SK-N-SH (cell line): Measurements from ENCODE around the gene FGFRL1. TPM values are rescaled to one million over a fixed set of nuclear protein-coding genes. Genes with fewer than 3 reads are reported as not detected.

Experiments
- CTCF ChIA-PET: fragments of 300-600, 350-600 bp; formaldehyde crosslinking; extraction: SDS; loops from one replicate; lab custom pipeline; 2021; lab: Yijun Ruan, JAX
- POLR2A ChIA-PET: fragments of 350-600 bp; sonication (Branson Sonifier 250); formaldehyde crosslinking; extraction: SDS; loops from one replicate; lab custom pipeline; 2020; ENCODE audit warnings: antibody characterized with exemption, inconsistent platforms; lab: Yijun Ruan, JAX
- DNase-seq: peaks from one replicate; pipeline ENCODE4 v3.0.0; 2012
- H2AFZ ChIP-seq: fragments of 200-600 bp; sonication (generic); 2 replicates; pipeline ENCODE4 v1.8.1; 2016; ENCODE audit warnings: antibody characterized with exemption, mild to moderate bottlenecking, low read depth
- H3F3A ChIP-seq: fragments of 200-600 bp; sonication (generic); replicated peaks from 2 replicates; pipeline ENCODE3; 2016; ENCODE audit warnings: antibody characterized with exemption, mild to moderate bottlenecking; ENCODE audit not compliant: insufficient read depth
- H3K27ac ChIP-seq, 2 experiments: fragments of 200-500 bp in 1 of 2; fragments of 200-600 bp in 1 of 2; sonication (Bioruptor generic) in 1 of 2; sonication (generic), shearing (Covaris generic) in 1 of 2; 2 replicates each; pipeline versions ENCODE4 v1.5.1 to v1.6.1; 2014 to 2016; ENCODE audit warnings: low read depth in 2 of 2, inconsistent platforms in 1 of 2, low read length in 1 of 2, mild to moderate bottlenecking in 1 of 2, mixed read lengths in 1 of 2
- H3K27me3 ChIP-seq: fragments of 200-600 bp; sonication (generic), shearing (Covaris generic); 2 replicates; pipeline ENCODE4 v1.6.1; 2016; ENCODE audit warnings: mixed run types; ENCODE audit not compliant: insufficient read depth
- H3K36me3 ChIP-seq, 2 experiments: fragments of 200-500 bp in 1 of 2; fragments of 200-600 bp in 1 of 2; sonication (Bioruptor generic) in 1 of 2; sonication (generic) in 1 of 2; replicated peaks in 1 of 2; 2 replicates each; pipeline versions ENCODE3 to v1.5.1; 2014 to 2016; ENCODE audit warnings: low read length in 1 of 2, mild to moderate bottlenecking in 1 of 2; ENCODE audit not compliant: insufficient read depth in 2 of 2, control insufficient read depth in 1 of 2
- H3K4me1 ChIP-seq, 2 experiments: fragments of 200-500 bp in 1 of 2; fragments of 200-600 bp in 1 of 2; sonication (Bioruptor generic) in 1 of 2; sonication (generic), shearing (Covaris generic) in 1 of 2; 2 replicates each; pipeline versions ENCODE4 v1.5.1 to v1.6.1; 2014 to 2016; ENCODE audit warnings: low read depth in 1 of 2, low read length in 1 of 2, mixed run types in 1 of 2; ENCODE audit not compliant: insufficient read depth in 2 of 2, control insufficient read depth in 1 of 2
- H3K4me2 ChIP-seq: fragments of 200-600 bp; sonication (generic), shearing (Covaris generic); 2 replicates; pipeline ENCODE4 v1.6.1; 2017; ENCODE audit warnings: mixed run types
- H3K4me3 ChIP-seq, 2 experiments: fragments of 200-500 bp in 1 of 2; fragments of 200-600 bp in 1 of 2; sonication (Bioruptor generic) in 1 of 2; sonication (generic), shearing (Covaris generic) in 1 of 2; 2 replicates each; pipeline versions ENCODE4 v1.5.1 to v1.8.1; 2014 to 2016; ENCODE audit warnings: low read depth in 2 of 2, inconsistent platforms in 1 of 2, low read length in 1 of 2, mild to moderate bottlenecking in 1 of 2, mixed read lengths in 1 of 2, moderate library complexity in 1 of 2
- H3K79me2 ChIP-seq: fragments of 200-600 bp; sonication (generic); 2 replicates; pipeline ENCODE4 v1.8.1; 2017; ENCODE audit warnings: mild to moderate bottlenecking; ENCODE audit not compliant: insufficient read depth
- H3K9ac ChIP-seq: fragments of 200-600 bp; sonication (generic); 2 replicates; pipeline ENCODE4 v1.6.1; 2017; ENCODE audit warnings: mixed run types
- H3K9me2 ChIP-seq: fragments of 200-600 bp; sonication (generic); 2 replicates; pipeline ENCODE4 v1.6.1; 2017; ENCODE audit warnings: mixed run types
- H3K9me3 ChIP-seq: fragments of 200-600 bp; sonication (generic); 2 replicates; pipeline ENCODE4 v1.6.1; 2017; ENCODE audit warnings: mixed run types, mild to moderate bottlenecking, moderate library complexity
- H4K20me1 ChIP-seq: fragments of 200-600 bp; sonication (generic); 2 replicates; pipeline ENCODE4 v1.6.1; 2017; ENCODE audit warnings: mild to moderate bottlenecking, mixed run types; ENCODE audit not compliant: insufficient read depth
- EP300 ChIP-seq, 2 experiments: IDR thresholded peaks; 2 replicates each; pipeline versions ENCODE4 v1.4.0 to v1.6.1; 2012; ENCODE audit warnings: borderline replicate concordance in 1 of 2, low read depth in 1 of 2, low read length in 1 of 2
- FOSL2 ChIP-seq: IDR thresholded peaks from 2 replicates; pipeline ENCODE4 v1.4.0; 2012; ENCODE audit warnings: low read depth, mild to moderate bottlenecking, moderate library complexity, borderline replicate concordance
- FOXJ3 ChIP-seq: sonication (generic); formaldehyde crosslinking; IDR thresholded peaks from 2 replicates; pipeline ENCODE4 v1.5.1; 2020; ENCODE audit warnings: mild to moderate bottlenecking, missing genetic modification reagents
- JUND ChIP-seq: IDR thresholded peaks from 2 replicates; pipeline ENCODE4 v1.4.0; 2012
- REST ChIP-seq: IDR thresholded peaks from 2 replicates; pipeline ENCODE4 v1.6.1; 2012; ENCODE audit warnings: mild to moderate bottlenecking, low read depth, low read length, moderate library complexity
- RFX5 ChIP-seq: IDR thresholded peaks from 2 replicates; pipeline ENCODE4 v1.6.1; 2012; ENCODE audit warnings: mild to moderate bottlenecking, improper control_type of control experiment, low read length
- SMC3 ChIP-seq: IDR thresholded peaks from 2 replicates; pipeline ENCODE4 v1.6.1; 2012; ENCODE audit warnings: low read depth, low read length, improper control_type of control experiment
- YY1 ChIP-seq: IDR thresholded peaks from 2 replicates; pipeline ENCODE4 v1.4.0; 2012; ENCODE audit warnings: low read depth, mild to moderate bottlenecking
- WGBS: methylation state at CpG from one replicate; pipeline ENCODE4 v1.1.6; 2017; ENCODE audit warnings: low lambda C conversion rate; 5-methylcytosine and 5-hydroxymethylcytosine counted together
- polyA plus RNA-seq, 3 experiments: library from polyadenylated mRNA; depleted of rRNA; stranded (reverse); fragments of >200 nt; gene quantifications; 2 replicates each; pipeline ENCODE4 v1.2.3, GENCODE V29; 2012

Gene FGFRL1
- polyA plus RNA-seq, 1 of the 3 experiments (the other 2 are of a cell fraction), result 22.5 TPM

GRCh38 chr4:1075225-1075624 lies 63.8 kb downstream of the FGFRL1 start:
- ChIA-PET CTCF (interaction anchor here (1.0 to 1.1 kb wide), 2 partner anchors 19 to 92 kb away, joined by 3 to 4 read pairs; no protein-coding TSS in a partner anchor), POLR2A (no interaction called here)
- no peaks in the 10 kb centered on the region for H3K79me2 ChIP-seq
- 47% methylated on average over 7 of the region's 7 CpGs for WGBS
- H4K20me1 ChIP-seq, result no peaks in the 10 kb centered on the region
- H3K36me3 ChIP-seq, result no peaks in the 10 kb centered on the region
- H3K27ac ChIP-seq, result no peak overlapping the region
- H2AFZ ChIP-seq, result no peak overlapping the region
- no peaks in the 10 kb centered on the region for H3K4me1 ChIP-seq
- no peak overlapping the region for H3K4me3 ChIP-seq
- H3K9ac ChIP-seq, result no peak overlapping the region
- H3F3A ChIP-seq, result peaks cover 6% of the 10 kb centered on the region
- H3K27me3 ChIP-seq, result peaks cover 39% of the 10 kb centered on the region
- H3K9me3 ChIP-seq, result peaks cover 6% of the 10 kb centered on the region; the same call in 1 of the 2 replicates
- no peak overlapping the region for H3K4me2 ChIP-seq
- no peak for TF ChIP-seq REST
- TF ChIP-seq RFX5, result no peak
- no peak for TF ChIP-seq SMC3
- TF ChIP-seq EP300 (IDR thresholded peaks at IDR 0.05; ENCODE audit: borderline replicate concordance in 1 of 2, low read depth in 1 of 2, low read length in 1 of 2), result no peak
- no peak for TF ChIP-seq FOSL2
- H3K9me2 ChIP-seq, result no peaks in the 10 kb centered on the region
- DNase-seq, result no peak

GRCh38 chr4:1075809-1076699 lies 64.6 kb downstream of the FGFRL1 start:
- Histone ChIP-seq H3K27ac (no peak overlapping the region), H3K27me3 (peaks cover 47% of the 10 kb centered on the region), H3K9ac (no peak overlapping the region), H3K79me2 (no peaks in the 10 kb centered on the region), H3K4me3 (no peak overlapping the region), H3K36me3 (no peaks in the 10 kb centered on the region)
- TF ChIP-seq FOXJ3, result no peak
- no peak for TF ChIP-seq YY1
- no peak for TF ChIP-seq JUND
- no peak for TF ChIP-seq RFX5
- TF ChIP-seq, all 33 proteins: peak for 0
- H3F3A ChIP-seq, result peaks cover 6% of the 10 kb centered on the region
- H3K9me2 ChIP-seq, result no peaks in the 10 kb centered on the region
- ChIA-PET POLR2A (no interaction called here), CTCF (interaction anchor here (1.0 kb wide), 1 partner anchor 18 kb away, joined by 4 read pairs; no protein-coding TSS in a partner anchor)
- no peaks in the 10 kb centered on the region for H4K20me1 ChIP-seq
- H3K4me2 ChIP-seq, result no peak overlapping the region
- peaks cover 6% of the 10 kb centered on the region; the same call in 1 of the 2 replicates for H3K9me3 ChIP-seq
- DNase-seq, result no peak
- no peaks in the 10 kb centered on the region for H3K4me1 ChIP-seq
- 46% methylated on average over 9 of the region's 11 CpGs for WGBS
- no peak overlapping the region for H2AFZ ChIP-seq

Other genes with a start within 250 kb of the FGFRL1 start
- gene CPLX1, start 185.5 kb upstream of the FGFRL1 start, polyA plus RNA-seq (2012; rRNA removed), result 0.56 and 0.65 TPM in 2 replicates
- gene GAK, start 79.3 kb upstream of the FGFRL1 start, polyA plus RNA-seq (2012; rRNA removed), result 35.9 and 36.1 TPM in 2 replicates
- 43.1 and 54.2 TPM in 2 replicates for gene TMEM175, start 79.2 kb upstream of the FGFRL1 start, polyA plus RNA-seq (2012; rRNA removed)
- gene DGKQ, start 38.1 kb upstream of the FGFRL1 start, polyA plus RNA-seq (2012; rRNA removed), result 10.9 and 11.5 TPM in 2 replicates
- 24.4 and 32.1 TPM in 2 replicates for gene IDUA, start 24.6 kb upstream of the FGFRL1 start, polyA plus RNA-seq (2012; rRNA removed)
- 0.05 and 0.08 TPM in 2 replicates for gene SLC26A1, start 18.2 kb upstream of the FGFRL1 start, polyA plus RNA-seq (2012; rRNA removed)
- gene RNF212, start 101.9 kb downstream of the FGFRL1 start, polyA plus RNA-seq (2012; rRNA removed), result 7.0 and 9.3 TPM in 2 replicates
- 11.4 and 14.5 TPM in 2 replicates for gene SPON2, start 161.0 kb downstream of the FGFRL1 start, polyA plus RNA-seq (2012; rRNA removed)
- gene CTBP1, start 237.5 kb downstream of the FGFRL1 start, polyA plus RNA-seq (2012; rRNA removed), result 158 and 183 TPM in 2 replicates